ENCODE data around the gene RAB10. TPM values are rescaled to one million over a fixed set of nuclear protein-coding genes. Genes with fewer than 3 reads are reported as not detected.
"Not testable (repeated sequence)": the region's sequence is repeated elsewhere in the genome, so short reads cannot be mapped to it uniquely, and the experiment has no call there.

The RAB10 gene
- total RNA-seq, 1 experiment from 2014 or later: 130 TPM

GRCh38 chr2:26032586-26033269, 1.2 kb upstream of the RAB10 start:
- Mint-ChIP-seq H3K27ac (peak overlapping the region; percentile 96 to 99 (median 99); a peak in 6 of 7 replicates), H3K4me3 (peak overlapping the region; percentile 86 to 96), H3K36me3 (ENCODE audit: insufficient read depth in 1 of 3, low read depth in 3 of 3) (peaks cover 9 to 17% (median 14%) of the 10 kb centered on the region in 3 experiments; a peak in 6 of 7 replicates), H3K4me1 (peaks cover 14 to 15% of the 10 kb centered on the region in 2 experiments)
- H2BK12ac ChIP-seq (ENCODE audit: insufficient read length, low read depth, low read length); H2BK5ac ChIP-seq (ENCODE audit: insufficient read length, low read length); H3K23ac ChIP-seq (ENCODE audit: insufficient read length, low read depth, low read length); H2BK120ac ChIP-seq (ENCODE audit: low read depth, low read length, poor library complexity, severe bottlenecking); H3K27me3 Mint-ChIP-seq (ENCODE audit: low read depth); H4K8ac ChIP-seq (replicated peaks; ENCODE audit: insufficient read length, low read depth, low read length); H2AFZ ChIP-seq (ENCODE audit: low read length); H3T11ph ChIP-seq (ENCODE audit: low read length); H3K27me3 ChIP-seq (ENCODE audit: insufficient read depth, low read length); H2BK20ac ChIP-seq (ENCODE audit: low read depth, low read length, poor library complexity, severe bottlenecking); H2AK5ac ChIP-seq (ENCODE audit: insufficient read length, low read length); H3K9me3 Mint-ChIP-seq; H4K20me1 ChIP-seq (ENCODE audit: control insufficient read depth, insufficient read depth, insufficient read length); H3K56ac ChIP-seq (ENCODE audit: insufficient read length, low read depth, low read length); H2BK15ac ChIP-seq (ENCODE audit: low read depth, low read length); H4K91ac ChIP-seq (ENCODE audit: insufficient read length, low read depth, low read length); H4K5ac ChIP-seq (ENCODE audit: insufficient read length, low read depth, low read length); H3K4ac ChIP-seq (ENCODE audit: low read depth, low read length); H3K9me3 ChIP-seq (ENCODE audit: control insufficient read depth, low read depth, low read length); H3K4me1 ChIP-seq (ENCODE audit: insufficient read depth, low read length); DNase-seq; H3K79me1 ChIP-seq (ENCODE audit: insufficient read depth, low read depth, low read length, poor library complexity, severe bottlenecking): not testable (repeated sequence)
- Histone ChIP-seq H3K4me2 (ENCODE audit: insufficient read depth, insufficient read length, low read length) (peak overlapping the region; percentile 40), H3K9ac (ENCODE audit: extremely low read depth, insufficient read length, low read length) (peak overlapping the region; percentile 74), H3K79me2 (ENCODE audit: insufficient read depth, low read length) (peaks cover 30% of the 10 kb centered on the region), H3K27ac (ENCODE audit: insufficient read length, low read depth, low read length) (peak overlapping the region; percentile 22), H3K14ac (ENCODE audit: insufficient read depth, low read length) (peak overlapping the region; percentile 71; the same call in 1 of the 2 replicates), H3K18ac (ENCODE audit: insufficient read length, low read depth, low read length) (peak overlapping the region; percentile 92), H3K23me2 (ENCODE audit: insufficient read length, low read depth, low read length, poor library complexity, severe bottlenecking) (peaks cover 13% of the 10 kb centered on the region)
- no CpG with 5 or more reads among the region's 24 CpGs for whole genome bisulfite sequencing (ENCODE audit: extremely low coverage, insufficient read length, low lambda C conversion rate)

Measured in H9 (cell line).